Gastrocnemius medialis (tissue), 4 donors: ENCODE data around the gene PPFIBP2. TPM values are rescaled to one million over a fixed set of nuclear protein-coding genes. Genes with fewer than 3 reads are reported as not detected.
A peak's percentile ranks its signal among the peaks of the same experiment; 100 is the strongest.

ENCODE experiments used
- ATAC-seq, 2 donors: fragments of 150-250 bp; one replicate each; pipeline ENCODE4 v1.9.1; 2016
- DNase-seq, 2 donors: peaks; one replicate each; pipeline ENCODE4 v3.0.0-alpha.2; 2019
- H3K27ac ChIP-seq, 4 donors: fragments of 200-600 bp; sonication (generic); 1 replicate in 1 of 4; 2 replicates in 3 of 4; pipeline ENCODE4 v1.5.1; 2016 to 2018; ENCODE audit warnings: mild to moderate bottlenecking in 2 of 4, moderate library complexity in 1 of 4
- H3K27me3 ChIP-seq, 3 donors: fragments of 200-600 bp; sonication (generic) in 2 of 3; 1 replicate in 1 of 3; 2 replicates in 2 of 3; pipeline versions ENCODE4 v1.5.1 to v1.6.0; 2016 to 2019; ENCODE audit warnings: mild to moderate bottlenecking in 1 of 3, moderate library complexity in 1 of 3
- H3K36me3 ChIP-seq, 2 donors: fragments of 200-600 bp; sonication (generic) in 1 of 2; one replicate each; pipeline ENCODE4 v1.5.1; 2017 to 2018
- H3K4me1 ChIP-seq, 2 donors: fragments of 200-600 bp; sonication (generic) in 1 of 2; one replicate each; pipeline ENCODE4 v1.5.1; 2016 to 2017; ENCODE audit warnings: mild to moderate bottlenecking in 2 of 2
- H3K4me3 ChIP-seq, 4 donors: fragments of 200-600 bp; sonication (generic) in 3 of 4; 1 replicate in 1 of 4; 2 replicates in 3 of 4; pipeline ENCODE4 v1.5.1; 2016 to 2019; ENCODE audit warnings: mild to moderate bottlenecking in 2 of 4
- H3K9me3 ChIP-seq, 3 donors: fragments of 200-600 bp; sonication (generic) in 2 of 3; 1 replicate in 1 of 3; 2 replicates in 2 of 3; pipeline ENCODE4 v1.5.1; 2016 to 2019
- CTCF ChIP-seq, 5 experiments: fragments of 450-650 bp in 3 of 5; fragments of 200-600 bp in 2 of 5; sonication (generic) in 2 of 5; IDR thresholded peaks in 4 of 5; conservative IDR thresholded peaks in 1 of 5; 1 replicate in 4 of 5; 2 replicates in 1 of 5; pipeline ENCODE4 v1.5.1; 2016 to 2019; ENCODE audit warnings: antibody characterized with exemption in 5 of 5, mild to moderate bottlenecking in 3 of 5, moderate library complexity in 3 of 5
- POLR2A ChIP-seq, 2 donors: fragments of 450-650 bp; IDR thresholded peaks; one replicate each; pipeline ENCODE4 v1.6.1; 2017; ENCODE audit warnings: antibody characterized with exemption in 2 of 2, mild to moderate bottlenecking in 2 of 2, moderate library complexity in 2 of 2
- in situ Hi-C, 4 donors: fragments of 200-750 bp; cut with MboI; loops; one replicate each; pipeline versions ENCODE4 v1.15.0 to v1.8.0; 2017; ENCODE audit warnings: low sequenced_read_pairs in 4 of 4
- intact Hi-C: fragments of 100-400 bp; cut with DNase I; formaldehyde crosslinking; loops from one replicate; pipeline ENCODE4 v1.15.1; 2023; ENCODE audit warnings: low total_unique reads
- total RNA-seq, 4 donors: library from RNA; depleted of rRNA; stranded (reverse); fragments of >200 nt; gene quantifications; one replicate each; pipeline versions ENCODE4 v1.1.0 to v1.2.3, GENCODE V29; 2016

Gene PPFIBP2
- total RNA-seq, 4 donors from 2014 or later, result 10.5 to 33.5 (median 25.4) TPM

DNA sequence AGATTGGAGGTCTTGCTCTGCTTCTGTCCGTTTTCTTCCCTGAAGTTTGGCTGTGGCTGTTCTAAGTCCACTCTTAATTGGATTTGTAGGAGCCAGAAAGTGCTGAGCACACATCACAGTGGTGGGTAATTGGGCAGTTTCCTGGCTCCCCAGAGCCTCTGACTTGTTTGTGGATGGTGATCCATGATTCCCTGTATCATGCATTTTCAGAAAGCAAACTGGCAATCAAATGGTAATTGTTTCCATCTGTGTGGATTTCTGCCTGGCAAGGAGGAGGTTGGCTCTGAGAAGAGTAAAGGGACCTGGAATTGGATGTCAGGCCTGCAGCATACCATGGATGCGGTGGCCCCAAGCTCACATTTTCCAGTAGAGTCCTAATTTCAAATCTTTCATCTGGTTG is 49.5 kb downstream of the PPFIBP2 start:
- Histone ChIP-seq H3K4me1 (peaks cover 4 to 10% of the 10 kb centered on the region in 2 donors), H3K27me3 (no peaks in the 10 kb centered on the region), H3K9me3 (no peaks in the 10 kb centered on the region), H3K36me3 (peaks cover 0 to 8% of the 10 kb centered on the region in 2 donors), H3K27ac (no peak overlapping the region), H3K4me3 (no peak overlapping the region)
- DNase-seq (no peak), ATAC-seq (no peak)
- TF ChIP-seq POLR2A (IDR thresholded peaks at IDR 0.05) (no peak), CTCF (IDR thresholded peaks at IDR 0.05 in 4 of 5, conservative IDR thresholded peaks at IDR 0.05 in 1 of 5) (no peak)
- in situ Hi-C loops, result no loop called here
- intact Hi-C loops, result loop anchor here (10.0 kb wide), 1 partner anchor 52 kb away; no protein-coding TSS in a partner anchor

- H3K4me3 ChIP-seq, result no peak overlapping the region
- in situ Hi-C loops (no loop called here), intact Hi-C loops (loop anchor here (10.0 kb wide), 1 partner anchor 50 kb away; no protein-coding TSS in a partner anchor)
- peaks cover 11 to 12% of the 10 kb centered on the region in 2 donors for H3K4me1 ChIP-seq
- ATAC-seq (no peak), DNase-seq (no peak)
- peaks cover 0 to 8% of the 10 kb centered on the region in 2 donors for H3K36me3 ChIP-seq
- no peaks in the 10 kb centered on the region for H3K27me3 ChIP-seq
- H3K9me3 ChIP-seq, result no peaks in the 10 kb centered on the region
- TF ChIP-seq POLR2A (IDR thresholded peaks at IDR 0.05), result no peak
- H3K27ac ChIP-seq, result no peak overlapping the region
Observed at GRCh38 chr11:7564803-7565202, 51.0 kb downstream of the PPFIBP2 start.

GRCh38 chr11:7567311-7567710 is 53.5 kb downstream of the PPFIBP2 start:
- intact Hi-C loops, result loop anchor here (10.0 kb wide), 1 partner anchor 47 kb away; no protein-coding TSS in a partner anchor
- H3K27me3 ChIP-seq, result no peaks in the 10 kb centered on the region

DNA sequence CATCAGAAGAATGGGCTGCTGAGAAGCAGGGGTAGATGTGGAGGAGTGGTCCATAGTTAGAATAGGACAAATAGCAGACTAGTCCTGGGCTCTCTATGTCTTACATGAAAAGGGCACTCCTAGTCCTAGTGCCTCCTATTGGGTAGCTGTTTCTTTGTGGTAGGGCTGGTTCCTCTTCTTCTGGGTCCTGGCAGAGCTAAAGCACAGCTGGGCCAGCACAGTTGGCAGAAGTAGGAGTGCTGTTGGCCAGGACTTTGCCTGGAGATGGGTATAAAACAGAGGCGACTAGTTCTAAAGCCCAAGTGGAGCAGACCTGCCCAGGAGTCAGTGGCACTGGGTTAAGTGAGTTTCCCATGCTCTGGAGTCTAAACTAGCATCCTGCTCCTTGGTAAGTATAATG is 55.2 kb downstream of the PPFIBP2 start:
- H3K27me3 ChIP-seq, result no peaks in the 10 kb centered on the region
- ATAC-seq (no peak), DNase-seq (no peak)
- peaks cover 24 to 36% of the 10 kb centered on the region in 2 donors for H3K4me1 ChIP-seq
- TF ChIP-seq POLR2A (IDR thresholded peaks at IDR 0.05) (no peak), CTCF (IDR thresholded peaks at IDR 0.05 in 4 of 5, conservative IDR thresholded peaks at IDR 0.05 in 1 of 5) (no peak)
- in situ Hi-C loops, result no loop called here
- intact Hi-C loops, result loop anchor here (10.0 kb wide), 1 partner anchor 46 kb away; no protein-coding TSS in a partner anchor
- no peaks in the 10 kb centered on the region for H3K9me3 ChIP-seq
- H3K27ac ChIP-seq, result no peak overlapping the region
- no peak overlapping the region for H3K4me3 ChIP-seq
- H3K36me3 ChIP-seq, result peaks cover 0 to 8% of the 10 kb centered on the region in 2 donors

More at GRCh38 chr11:7567311-7567710, 53.5 kb downstream of the PPFIBP2 start:
- TF ChIP-seq POLR2A (IDR thresholded peaks at IDR 0.05), result no peak
- no peak for TF ChIP-seq CTCF (IDR thresholded peaks at IDR 0.05 in 4 of 5, conservative IDR thresholded peaks at IDR 0.05 in 1 of 5)
- Histone ChIP-seq H3K36me3 (peaks cover 0 to 8% of the 10 kb centered on the region in 2 donors), H3K4me3 (no peak overlapping the region), H3K9me3 (no peaks in the 10 kb centered on the region), H3K27ac (no peak overlapping the region), H3K4me1 (peaks cover 21 to 28% of the 10 kb centered on the region in 2 donors)
- no peak for ATAC-seq
- in situ Hi-C loops, result no loop called here
- DNase-seq, result no peak

- ATAC-seq, result no peak
- in situ Hi-C loops, result loop anchor here (5.0 to 10.0 kb wide), 2 partner anchors 82 to 85 kb away; no protein-coding TSS in a partner anchor
- H3K9me3 ChIP-seq, result no peaks in the 10 kb centered on the region
- peak overlapping the region in 2 of 4 donors; percentile 31 to 36 for H3K27ac ChIP-seq
- peaks cover 0 to 8% of the 10 kb centered on the region in 2 donors for H3K36me3 ChIP-seq
- peaks cover 29 to 46% of the 10 kb centered on the region in 2 donors for H3K4me1 ChIP-seq
- no peak for DNase-seq
- intact Hi-C loops, result loop anchor here (2.0 to 10.0 kb wide), 2 partner anchors 95 to 955 kb away; partner anchors contain the start of genes TAF10 and TPP1
- no peak overlapping the region for H3K4me3 ChIP-seq
- no peaks in the 10 kb centered on the region for H3K27me3 ChIP-seq
- TF ChIP-seq CTCF (IDR thresholded peaks at IDR 0.05 in 4 of 5, conservative IDR thresholded peaks at IDR 0.05 in 1 of 5) (no peak), POLR2A (IDR thresholded peaks at IDR 0.05) (no peak)
Observed at GRCh38 chr11:7570241-7570640, 56.4 kb downstream of the PPFIBP2 start.
